Stomach (tissue), 9 donors: Measurements from ENCODE around the gene HS3ST1. TPM values are rescaled to one million over a fixed set of nuclear protein-coding genes. Genes with fewer than 3 reads are reported as not detected.
A peak's percentile ranks its signal among the peaks of the same experiment; 100 is the strongest.

Experiments
- DNase-seq, 2 donors: peaks; one replicate each; pipeline versions ENCODE4 v3.0.0 to v3.0.0-alpha.2; 2013 to 2019
- H3K27ac ChIP-seq, 5 donors: fragments of 200-600 bp in 4 of 5; sonication (generic) in 4 of 5; one replicate each; pipeline ENCODE4 v1.5.1; 2013 to 2019; ENCODE audit warnings: mild to moderate bottlenecking in 1 of 5, moderate library complexity in 1 of 5
- H3K27me3 ChIP-seq, 3 donors: fragments of 200-600 bp; sonication (generic); one replicate each; pipeline ENCODE4 v1.5.1; 2017 to 2019; ENCODE audit warnings: mixed run types in 1 of 3
- H3K36me3 ChIP-seq, 4 donors: fragments of 200-600 bp; sonication (generic); 1 replicate in 3 of 4; 2 replicates in 1 of 4; pipeline ENCODE4 v1.5.1; 2016 to 2019
- H3K4me1 ChIP-seq, 4 donors: fragments of 200-600 bp; sonication (generic); one replicate each; pipeline ENCODE4 v1.5.1; 2016 to 2019
- H3K4me3 ChIP-seq, 4 donors: fragments of 200-600 bp; sonication (generic) in 3 of 4; one replicate each; pipeline ENCODE4 v1.5.1; 2016 to 2019; ENCODE audit warnings: mild to moderate bottlenecking in 1 of 4
- H3K9me3 ChIP-seq, 4 donors: fragments of 200-600 bp; sonication (generic); one replicate each; pipeline ENCODE4 v1.5.1; 2016 to 2019
- EP300 ChIP-seq: sonication (generic); formaldehyde crosslinking; IDR thresholded peaks from one replicate; pipeline ENCODE4 v1.6.1; 2017; ENCODE audit warnings: antibody characterized with exemption
- POLR2A ChIP-seq, 4 donors: fragments of 450-650 bp; IDR thresholded peaks; one replicate each; pipeline ENCODE4 v1.6.1; 2016; ENCODE audit warnings: antibody characterized with exemption in 4 of 4, control low read depth in 2 of 4, mild to moderate bottlenecking in 1 of 4, moderate library complexity in 1 of 4
- POLR2AphosphoS5 ChIP-seq, 3 donors: sonication (generic); formaldehyde crosslinking; IDR thresholded peaks; one replicate each; pipeline ENCODE4 v1.6.1; 2016; ENCODE audit warnings: antibody characterized with exemption in 3 of 3
- WGBS, 5 donors: extraction: QIAGEN DNeasy Blood & Tissue Kit in 3 of 5; methylation state at CpG; one replicate each; pipeline versions ENCODE4 v1.1.5 to v1.1.7; 2013 to 2018; 5-methylcytosine and 5-hydroxymethylcytosine counted together
- intact Hi-C: fragments of 100-400 bp; cut with DNase I; formaldehyde crosslinking; loops from one replicate; pipeline ENCODE4 v1.15.1; 2023; ENCODE audit warnings: low total_unique reads
- polyA plus RNA-seq, 3 donors: library from polyadenylated mRNA; stranded (reverse); fragments of 200-250 nt; gene quantifications; one replicate each; pipeline ENCODE4 v1.2.3, GENCODE V29; 2013
- total RNA-seq, 5 donors: library from RNA; depleted of rRNA; stranded (reverse); fragments of >200 nt; gene quantifications; one replicate each; pipeline versions ENCODE4 v1.1.0 to v1.2.3, GENCODE V29; 2014 to 2016
- TF ChIP-seq, protein P1 (sequence below), 7 experiments: fragments of 450-650 bp in 4 of 7; fragments of 200-600 bp in 3 of 7; sonication (generic) in 3 of 7; IDR thresholded peaks; one replicate each; pipeline ENCODE4 v1.5.1; 2016 to 2019; ENCODE audit warnings: antibody characterized with exemption in 7 of 7, control low read depth in 2 of 7, mild to moderate bottlenecking in 1 of 7
- donor health status: healthy with polysubstance abuse.
- donor health status: Bipolar disorder and iron deficiency.
- donor health status: healthy.

Gene HS3ST1
- total and polyA plus RNA-seq, 8 donors = 0.58 to 123 (median 4.1) TPM; not detected in 1

DNA sequence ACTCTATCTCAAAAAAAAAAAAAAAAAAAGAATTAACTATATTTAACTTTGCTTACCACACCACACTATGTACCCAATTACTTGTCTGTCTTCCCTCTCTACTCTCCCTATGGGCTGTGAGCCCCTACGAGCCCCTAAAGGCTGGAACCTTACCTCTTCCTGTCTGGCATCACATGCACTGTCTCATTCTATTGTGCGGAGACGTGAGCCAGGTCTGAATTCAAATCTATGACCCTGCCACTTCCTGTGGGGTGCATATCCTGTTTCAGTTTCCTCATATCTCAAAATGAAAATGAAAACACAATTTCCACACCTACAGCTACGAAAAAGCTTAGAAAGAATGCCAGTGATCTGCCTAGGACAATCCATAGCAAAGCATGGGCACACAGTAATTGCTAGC lies 42.9 kb upstream of the HS3ST1 start:
- no peak overlapping the region for H3K4me3 ChIP-seq

DNA sequence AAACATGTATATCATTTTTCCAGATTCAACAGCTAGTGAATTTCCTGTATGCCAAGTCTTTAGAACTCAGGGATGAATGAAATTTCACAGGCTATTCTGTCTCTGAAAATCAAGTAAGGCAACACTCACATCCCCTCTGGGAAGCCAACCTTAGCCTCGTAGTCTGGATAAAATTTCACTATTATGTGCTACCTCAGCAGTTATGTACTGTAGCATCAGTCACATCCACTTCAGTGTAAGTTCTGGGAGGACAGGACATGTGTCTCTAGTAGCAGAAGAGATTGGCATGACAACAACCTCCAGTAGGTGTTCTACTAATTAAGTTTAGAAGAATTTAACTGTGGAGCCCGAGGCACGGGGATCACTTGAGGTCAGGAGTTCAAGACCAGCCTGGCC lies 42.4 kb upstream of the HS3ST1 start:
- H3K4me3 ChIP-seq = no peak overlapping the region
- WGBS, 5 donors = 87 to 93% (median 88%) methylated on average over 3 of the region's 3 CpGs
- peaks cover 0 to 23% (median 7%) of the 10 kb centered on the region in 4 donors for H3K4me1 ChIP-seq
- no peaks in the 10 kb centered on the region for H3K36me3 ChIP-seq
- no peaks in the 10 kb centered on the region for H3K27me3 ChIP-seq
- DNase-seq = no peak
- intact Hi-C loops = no loop called here
- TF ChIP-seq EP300 (no peak), POLR2AphosphoS5 (IDR thresholded peaks at IDR 0.05) (no peak), POLR2A (IDR thresholded peaks at IDR 0.05) (no peak)
- TF ChIP-seq, protein P1, sequence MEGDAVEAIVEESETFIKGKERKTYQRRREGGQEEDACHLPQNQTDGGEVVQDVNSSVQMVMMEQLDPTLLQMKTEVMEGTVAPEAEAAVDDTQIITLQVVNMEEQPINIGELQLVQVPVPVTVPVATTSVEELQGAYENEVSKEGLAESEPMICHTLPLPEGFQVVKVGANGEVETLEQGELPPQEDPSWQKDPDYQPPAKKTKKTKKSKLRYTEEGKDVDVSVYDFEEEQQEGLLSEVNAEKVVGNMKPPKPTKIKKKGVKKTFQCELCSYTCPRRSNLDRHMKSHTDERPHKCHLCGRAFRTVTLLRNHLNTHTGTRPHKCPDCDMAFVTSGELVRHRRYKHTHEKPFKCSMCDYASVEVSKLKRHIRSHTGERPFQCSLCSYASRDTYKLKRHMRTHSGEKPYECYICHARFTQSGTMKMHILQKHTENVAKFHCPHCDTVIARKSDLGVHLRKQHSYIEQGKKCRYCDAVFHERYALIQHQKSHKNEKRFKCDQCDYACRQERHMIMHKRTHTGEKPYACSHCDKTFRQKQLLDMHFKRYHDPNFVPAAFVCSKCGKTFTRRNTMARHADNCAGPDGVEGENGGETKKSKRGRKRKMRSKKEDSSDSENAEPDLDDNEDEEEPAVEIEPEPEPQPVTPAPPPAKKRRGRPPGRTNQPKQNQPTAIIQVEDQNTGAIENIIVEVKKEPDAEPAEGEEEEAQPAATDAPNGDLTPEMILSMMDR (IDR thresholded peaks at IDR 0.05) = no peak
- no peaks in the 10 kb centered on the region for H3K9me3 ChIP-seq
- H3K27ac ChIP-seq = peak overlapping the region in 3 of 5 donors; percentile 38 to 54 (median 50)

More for the DNA sequence above, 42.9 kb upstream of the HS3ST1 start:
- H3K27ac ChIP-seq = peak overlapping the region in 3 of 5 donors; percentile 38 to 54 (median 50)
- TF ChIP-seq EP300 (no peak), POLR2AphosphoS5 (IDR thresholded peaks at IDR 0.05) (peak in 2 of 3 donors; percentile 43 to 52)
- TF ChIP-seq, protein P1 (IDR thresholded peaks at IDR 0.05) = no peak
- intact Hi-C loops = no loop called here
- 47 to 57% (median 54%) methylated on average over 4 of the region's 4 CpGs for WGBS, 5 donors
- H3K36me3 ChIP-seq = no peaks in the 10 kb centered on the region
- H3K4me1 ChIP-seq = peaks cover 0 to 23% (median 7%) of the 10 kb centered on the region in 4 donors
- no peaks in the 10 kb centered on the region for H3K27me3 ChIP-seq
- H3K9me3 ChIP-seq = no peaks in the 10 kb centered on the region
- DNase-seq = peak in 1 of 2 donors; percentile 65

DNA sequence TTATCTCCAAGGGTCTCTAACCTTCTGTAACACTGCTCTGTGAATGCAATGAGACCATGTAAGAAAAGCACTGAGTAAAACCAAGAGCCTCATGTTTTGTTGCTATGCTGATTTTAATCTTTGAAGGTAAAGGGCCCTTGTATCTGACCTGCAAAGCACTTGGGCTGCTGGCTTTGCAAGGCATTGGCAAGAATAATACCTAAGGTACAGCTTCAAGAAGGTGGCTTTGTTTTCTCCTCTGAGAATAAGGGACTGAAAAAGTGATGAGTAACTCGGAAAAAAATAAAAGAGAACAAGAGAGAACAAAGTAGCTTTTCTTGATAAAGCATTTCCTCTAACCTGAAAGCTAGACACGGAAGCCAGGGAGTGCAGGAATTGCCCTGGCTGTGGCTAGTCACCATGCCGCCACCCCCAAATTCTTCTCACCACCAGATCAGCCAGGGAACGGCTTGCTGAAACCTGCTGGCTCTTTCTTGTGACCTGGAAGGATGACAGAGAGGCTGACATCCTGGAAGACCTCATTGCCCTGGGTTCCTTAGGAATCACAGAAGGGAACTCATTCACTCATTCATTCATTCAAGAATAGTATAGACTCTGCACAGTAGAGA lies 41.8 kb upstream of the HS3ST1 start:
- Histone ChIP-seq H3K9me3 (no peaks in the 10 kb centered on the region), H3K36me3 (no peaks in the 10 kb centered on the region), H3K4me1 (peaks cover 0 to 23% (median 7%) of the 10 kb centered on the region in 4 donors), H3K27ac (peak overlapping the region in 2 of 5 donors; percentile 50 to 54), H3K27me3 (no peaks in the 10 kb centered on the region), H3K4me3 (no peak overlapping the region)
- TF ChIP-seq, protein P1 (IDR thresholded peaks at IDR 0.05) = no peak
- TF ChIP-seq POLR2A (IDR thresholded peaks at IDR 0.05) = no peak
- TF ChIP-seq EP300 = no peak
- TF ChIP-seq POLR2AphosphoS5 (IDR thresholded peaks at IDR 0.05) = no peak
- 34 to 44% (median 37%) methylated on average over 4 of the region's 4 CpGs for WGBS, 5 donors
- DNase-seq = peak in 1 of 2 donors; percentile 26
- intact Hi-C loops = no loop called here

DNA sequence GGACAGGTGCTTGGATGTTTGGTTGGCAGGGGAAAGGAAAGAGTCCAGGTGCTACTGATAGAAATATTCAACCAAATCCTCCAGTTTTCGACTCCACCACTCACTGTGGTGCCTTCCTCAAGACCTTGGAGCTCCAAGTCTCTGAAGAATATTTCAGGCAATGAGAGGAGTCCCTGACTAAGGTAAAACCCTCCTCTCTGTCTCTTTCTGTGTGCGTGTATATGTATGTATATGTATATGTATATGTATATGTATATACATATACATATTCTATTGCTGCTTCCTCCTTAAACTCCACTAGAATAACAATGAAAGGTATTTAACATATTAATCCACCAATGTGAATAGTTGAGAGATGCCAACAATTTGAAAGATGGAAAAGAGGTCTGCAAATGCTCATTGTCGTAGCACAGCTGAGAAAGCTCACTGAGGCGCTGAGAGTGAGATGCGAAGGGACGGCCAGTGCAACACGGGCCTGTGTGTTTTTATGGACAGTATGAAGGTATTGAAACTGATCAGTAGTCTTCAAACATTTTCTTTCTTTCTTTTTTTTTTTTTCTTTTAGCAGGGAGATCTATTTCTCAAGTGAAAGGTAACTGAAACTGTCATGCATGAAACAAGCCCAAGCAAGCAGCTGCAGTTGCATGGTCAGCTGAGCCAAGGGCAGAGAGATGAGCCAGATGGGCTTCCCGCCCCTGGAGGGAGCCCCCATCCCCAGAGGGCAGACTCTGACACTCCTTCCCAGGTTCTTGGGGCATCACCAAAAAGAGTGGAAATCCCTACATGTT lies 41.1 kb upstream of the HS3ST1 start:
- Histone ChIP-seq H3K36me3 (no peaks in the 10 kb centered on the region), H3K4me1 (peaks cover 0 to 23% (median 7%) of the 10 kb centered on the region in 4 donors), H3K4me3 (no peak overlapping the region), H3K27me3 (no peaks in the 10 kb centered on the region), H3K9me3 (no peaks in the 10 kb centered on the region), H3K27ac (peak overlapping the region in 2 of 5 donors; percentile 50 to 54)
- DNase-seq = no peak
- 78 to 86% (median 81%) methylated on average over 8 of the region's 8 CpGs for WGBS, 5 donors
- intact Hi-C loops = no loop called here
- TF ChIP-seq, protein P1 (IDR thresholded peaks at IDR 0.05) = no peak
- TF ChIP-seq POLR2AphosphoS5 (IDR thresholded peaks at IDR 0.05) (no peak), EP300 (no peak), POLR2A (IDR thresholded peaks at IDR 0.05) (no peak)
